K562 (cell line): ENCODE results near the gene MRPS35. TPM values are rescaled to one million over a fixed set of nuclear protein-coding genes. Genes with fewer than 3 reads are reported as not detected.

Experiments
- ATAC-seq: fragments of 200-7000 bp; cut with Tn5 transposase; 3 replicates; pipeline ENCODE4 v1.9.1; 2020; ENCODE audit warnings: moderate library complexity
- BruUV-seq: library from RNA; stranded (reverse); fragments of 400-500 nt; replicated peaks from 2 replicates; lab custom pipeline; 2021; lab: Mats Ljungman, UMichigan
- CTCF ChIA-PET: fragments of 300-600 bp; formaldehyde crosslinking; extraction: SDS; loops from one replicate; lab custom pipeline; 2021; ENCODE audit warnings: low intra/inter-chr PET ratio; lab: Yijun Ruan, JAX
- POLR2A ChIA-PET: fragments of 300-600, 350-650 bp; sonication (Branson Sonifier 250); formaldehyde crosslinking; extraction: SDS; loops from one replicate; lab custom pipeline; 2021; ENCODE audit warnings: antibody characterized with exemption, inconsistent platforms; lab: Yijun Ruan, JAX
- DNase-seq, 4 experiments: peaks; one replicate each; pipeline versions ENCODE4 v3.0.0 to v3.0.0-alpha.2; 2011 to 2018; ENCODE audit warnings: low spot score in 3 of 4, mixed read lengths in 3 of 4; ENCODE audit errors: extremely low read depth in 1 of 4
- FAIRE-seq: peaks from 2 replicates; lab custom pipeline; 2011; peaks lifted over from hg19 to GRCh38; lab: Jason Lieb, UNC
- H2AFZ ChIP-seq: 2 replicates; pipeline ENCODE4 v1.6.0; 2011; ENCODE audit warnings: low read depth, low read length, control low read depth, inconsistent platforms
- H3K27ac ChIP-seq: fragments of 200-600 bp; 3 replicates; pipeline ENCODE4 v1.8.0; 2011; ENCODE audit warnings: low read depth, mild to moderate bottlenecking, control low read depth, inconsistent platforms, low read length, moderate library complexity, mixed read lengths; ENCODE audit errors: extremely low read depth
- H3K27me3 ChIP-seq, 2 experiments: fragments of 300-600 bp in 1 of 2; 2 replicates in 1 of 2; 3 replicates in 1 of 2; pipeline versions ENCODE4 v1.6.0 to v1.8.0; 2011; ENCODE audit warnings: inconsistent platforms in 2 of 2, low read length in 2 of 2, mild to moderate bottlenecking in 1 of 2, mixed read lengths in 1 of 2, moderate library complexity in 1 of 2; ENCODE audit not compliant: control insufficient read depth in 2 of 2, insufficient read depth in 2 of 2
- H3K36me3 ChIP-seq: fragments of 300-600 bp; 3 replicates; pipeline ENCODE4 v1.8.0; 2011; ENCODE audit warnings: mild to moderate bottlenecking, low read length, inconsistent platforms; ENCODE audit not compliant: control insufficient read depth, insufficient read depth
- H3K4me1 ChIP-seq, 2 experiments: fragments of 200-600 bp in 1 of 2; replicated peaks in 1 of 2; 2 replicates in 1 of 2; 3 replicates in 1 of 2; pipeline versions ENCODE4 v1.5.1 to v1.8.0; 2011; ENCODE audit warnings: inconsistent platforms in 2 of 2, low read length in 2 of 2, mild to moderate bottlenecking in 1 of 2, mixed read lengths in 1 of 2, moderate library complexity in 1 of 2; ENCODE audit not compliant: control insufficient read depth in 2 of 2, insufficient read depth in 2 of 2
- H3K4me2 ChIP-seq: 2 replicates; pipeline ENCODE4 v1.6.1; 2011; ENCODE audit warnings: low read length, control low read depth, inconsistent platforms, mixed read lengths; ENCODE audit not compliant: insufficient read depth
- H3K4me3 ChIP-seq: fragments of 200-600 bp; sonication (generic), shearing (Covaris generic); 2 replicates; pipeline ENCODE4 v1.5.1; 2016; ENCODE audit warnings: control low read depth, inconsistent platforms
- H3K79me2 ChIP-seq: fragments of 200-600 bp; 3 replicates; pipeline ENCODE4 v1.8.0; 2011; ENCODE audit warnings: low read length, inconsistent platforms; ENCODE audit not compliant: control insufficient read depth, insufficient read depth
- H3K9ac ChIP-seq, 2 experiments: 2 replicates each; pipeline versions ENCODE4 v1.6.0 to v1.6.1; 2011; ENCODE audit warnings: low read depth in 2 of 2, low read length in 2 of 2, control low read depth in 1 of 2, inconsistent platforms in 1 of 2, mild to moderate bottlenecking in 1 of 2, mixed read lengths in 1 of 2; ENCODE audit not compliant: insufficient read depth in 1 of 2
- H3K9me1 ChIP-seq: one replicate; pipeline ENCODE4 v1.6.0; 2011; ENCODE audit warnings: inconsistent platforms, mild to moderate bottlenecking, low read length, moderate library complexity; ENCODE audit not compliant: control insufficient read depth, insufficient read depth
- H3K9me3 ChIP-seq: replicated peaks from 2 replicates; pipeline ENCODE4 v1.5.1; 2011; ENCODE audit warnings: low read depth, low read length, inconsistent platforms; ENCODE audit not compliant: control insufficient read depth, insufficient read depth
- H4K20me1 ChIP-seq: replicated peaks from 2 replicates; pipeline ENCODE4 v1.6.1; 2011; ENCODE audit warnings: low read length, inconsistent platforms, mixed read lengths; ENCODE audit not compliant: control insufficient read depth, insufficient read depth
- CEBPG ChIP-seq, 3 experiments: fragments of 200-800 bp in 1 of 3; sonication (Bioruptor generic) in 1 of 3; sonication (generic) in 1 of 3; formaldehyde crosslinking in 1 of 3; IDR thresholded peaks in 2 of 3; conservative IDR thresholded peaks in 1 of 3; 2 replicates each; pipeline versions ENCODE4 v1.6.1 to v1.8.0; 2016 to 2022; ENCODE audit warnings: missing compliant biosample characterization in 2 of 3, missing genetic modification characterization in 2 of 3, mild to moderate bottlenecking in 1 of 3, missing genetic modification reagents in 1 of 3
- FOS ChIP-seq: IDR thresholded peaks from 3 replicates; pipeline ENCODE4 v1.6.1; 2011; ENCODE audit not compliant: insufficient read length; ENCODE audit errors: extremely low read depth
- NR2C2 ChIP-seq, 2 experiments: fragments of 200-800 bp in 1 of 2; sonication (Bioruptor generic) in 1 of 2; sonication (generic) in 1 of 2; formaldehyde crosslinking in 1 of 2; IDR thresholded peaks; 2 replicates each; pipeline versions ENCODE4 v1.6.1 to v1.8.0; 2016 to 2022; ENCODE audit warnings: mild to moderate bottlenecking in 1 of 2, missing compliant biosample characterization in 1 of 2, missing genetic modification characterization in 1 of 2, missing genetic modification reagents in 1 of 2
- SUPT5H ChIP-seq: fragments of 450-650 bp; IDR thresholded peaks from 2 replicates; pipeline ENCODE4 v1.6.1; 2016
- TFAM ChIP-seq: fragments of 250-450 bp; sonication (Bioruptor Pico); conservative IDR thresholded peaks from 2 replicates; pipeline ENCODE4 v1.5.0; 2021; ENCODE audit warnings: mild to moderate bottlenecking, moderate library complexity
- ZNF347 ChIP-seq: fragments of 450-650 bp; formaldehyde crosslinking; IDR thresholded peaks from 2 replicates; pipeline ENCODE4 v1.4.0; 2020; ENCODE audit warnings: low read depth, mild to moderate bottlenecking, moderate library complexity
- ZNF589 ChIP-seq: fragments of 200-800 bp; sonication (Bioruptor generic); IDR thresholded peaks from 2 replicates; pipeline ENCODE4 v1.6.1; 2016; ENCODE audit warnings: low read depth, missing genetic modification characterization, missing compliant biosample characterization
- ZNF764 ChIP-seq: fragments of 250-450 bp; sonication (Bioruptor Pico); IDR thresholded peaks from 2 replicates; pipeline ENCODE4 v1.4.0; 2020; ENCODE audit warnings: low read depth, mild to moderate bottlenecking, moderate library complexity
- WGBS: fragments of 100-300 bp; shearing (Covaris generic); methylation state at CpG from one replicate; pipeline ENCODE4 v1.1.6; 2016; ENCODE audit warnings: low coverage, mixed read lengths; ENCODE audit not compliant: insufficient coverage; ENCODE audit errors: missing lambda C conversion rate; 5-methylcytosine and 5-hydroxymethylcytosine counted together
- in situ Hi-C: fragments of 300-500 bp; cut with MboI; formaldehyde crosslinking; loops from 4 replicates; pipeline ENCODE4 v1.15.0; 2018; ENCODE audit warnings: inconsistent platforms, mixed read lengths
- intact Hi-C: fragments of 100-400 bp; cut with micrococcal nuclease; formaldehyde crosslinking; loops from 2 replicates; pipeline ENCODE4 v1.14.2; 2022
- polyA plus RNA-seq, 8 experiments: library from polyadenylated mRNA; depleted of rRNA in 4 of 8; stranded (reverse) in 5 of 8; unstranded in 3 of 8; fragments of >200 nt; fragmentation: Nextera tagmentation in 2 of 8; fragmentation: Illumina TruSeq in 1 of 8; extraction: Ambion mirVana in 2 of 8; extraction: Trizol in 1 of 8; gene quantifications; 2 replicates each; pipeline versions ENCODE4 v1.2.1 to v1.2.3, GENCODE V29; 2011 to 2014; ENCODE audit warnings: inconsistent platforms in 1 of 8, missing spikeins in 1 of 8
- total RNA-seq, 7 experiments: library from RNA; depleted of rRNA in 6 of 7; stranded (reverse); fragments of >200 nt in 6 of 7; fragmentation: Illumina TruSeq in 2 of 7; extraction: Trizol in 2 of 7; gene quantifications; 2 replicates each; pipeline versions ENCODE4 v1.2.1 to v1.2.3, GENCODE V29; 2011 to 2021; ENCODE audit warnings: low replicate concordance in 1 of 7
- TF ChIP-seq, protein P1 (sequence below): fragments of 450-650 bp; IDR thresholded peaks from 2 replicates; pipeline ENCODE4 v1.6.1; 2016; ENCODE audit warnings: antibody characterized with exemption
- TF ChIP-seq, protein P2 (sequence below): sonication (generic); formaldehyde crosslinking; IDR thresholded peaks from 2 replicates; pipeline ENCODE4 v1.8.1; 2023; ENCODE audit warnings: mild to moderate bottlenecking, missing genetic modification reagents
- TF ChIP-seq, protein P3 (sequence below), 2 experiments: fragments of 450-650 bp; IDR thresholded peaks; 2 replicates each; pipeline ENCODE4 v1.6.1; 2016
- TF ChIP-seq, protein P4 (sequence below): fragments of 250-450 bp; sonication (Bioruptor Pico); IDR thresholded peaks from 2 replicates; pipeline ENCODE4 v1.5.0; 2021
- TF ChIP-seq, protein P5 (sequence below): sonication (generic); formaldehyde crosslinking; IDR thresholded peaks from 2 replicates; pipeline ENCODE4 v1.8.1; 2022; ENCODE audit warnings: missing genetic modification reagents

Gene MRPS35
- total and polyA plus RNA-seq, 9 of the 15 experiments (the other 6 are each of a cell fraction or from before 2014, with no cell fraction given) = 79.0 to 183 (median 114) TPM

DNA sequence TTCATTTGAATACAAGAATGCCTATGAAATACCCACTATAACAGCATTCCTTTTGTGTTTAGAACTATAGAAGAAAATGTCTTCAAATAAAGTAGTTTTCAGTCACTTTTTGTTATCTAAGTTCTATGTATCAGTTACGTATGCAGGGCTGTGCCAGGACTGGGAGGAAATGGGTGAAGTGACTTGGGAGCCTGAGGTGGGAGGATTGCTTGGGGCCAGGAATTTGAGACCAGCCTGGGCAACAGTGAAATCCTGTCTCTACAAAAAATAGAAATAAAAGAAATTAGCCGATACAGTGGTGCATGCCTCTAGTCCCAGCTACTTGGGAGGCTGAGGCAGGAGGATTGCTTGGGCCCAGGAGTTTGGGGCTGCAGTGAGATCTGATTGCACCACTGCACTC is 92.3 kb downstream of the MRPS35 start:
- no peak overlapping the region for H3K4me2 ChIP-seq
- no peak overlapping the region for H3K9ac ChIP-seq
- no peak overlapping the region for H3K27ac ChIP-seq
- H3K9me1 ChIP-seq = no peaks in the 10 kb centered on the region
- no peaks in the 10 kb centered on the region for H4K20me1 ChIP-seq
- intact Hi-C loops = no loop called here
- BruUV-seq = no TSS peak
- ChIA-PET POLR2A (interaction anchor here (0.6 kb wide), 1 partner anchor 554 kb away, joined by 3 read pairs; no protein-coding TSS in a partner anchor), CTCF (no interaction called here)
- no peak overlapping the region for H2AFZ ChIP-seq
- FAIRE-seq (no peak), DNase-seq (no peak), ATAC-seq (no peak)
- H3K36me3 ChIP-seq = peaks cover 8% of the 10 kb centered on the region; the same call in 2 of the 3 replicates
- WGBS = 80% methylated on average over 2 of the region's 2 CpGs
- no peaks in the 10 kb centered on the region for H3K79me2 ChIP-seq
- H3K27me3 ChIP-seq = no peaks in the 10 kb centered on the region
- H3K9me3 ChIP-seq = no peaks in the 10 kb centered on the region
- H3K4me1 ChIP-seq = peaks cover 0 to 10% of the 10 kb centered on the region in 2 experiments; a peak in 3 of 5 replicates
- H3K4me3 ChIP-seq = no peak overlapping the region
- in situ Hi-C loops = no loop called here
- no peak for TF ChIP-seq ZNF589 (CRISPR knock-in tag)
- TF ChIP-seq ZNF764 = no peak
- no peak for TF ChIP-seq TFAM (CRISPR knock-in tag)
- TF ChIP-seq, protein P1, sequence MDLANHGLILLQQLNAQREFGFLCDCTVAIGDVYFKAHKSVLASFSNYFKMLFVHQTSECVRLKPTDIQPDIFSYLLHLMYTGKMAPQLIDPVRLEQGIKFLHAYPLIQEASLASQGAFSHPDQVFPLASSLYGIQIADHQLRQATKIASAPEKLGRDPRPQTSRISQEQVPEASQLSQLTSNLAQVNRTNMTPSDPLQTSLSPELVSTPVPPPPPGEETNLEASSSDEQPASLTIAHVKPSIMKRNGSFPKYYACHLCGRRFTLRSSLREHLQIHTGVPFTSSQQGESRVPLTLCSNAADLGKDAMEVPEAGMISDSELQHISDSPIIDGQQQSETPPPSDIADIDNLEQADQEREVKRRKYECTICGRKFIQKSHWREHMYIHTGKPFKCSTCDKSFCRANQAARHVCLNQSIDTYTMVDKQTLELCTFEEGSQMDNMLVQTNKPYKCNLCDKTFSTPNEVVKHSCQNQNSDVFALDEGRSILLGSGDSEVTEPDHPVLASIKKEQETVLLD = no peak
- TF ChIP-seq SUPT5H = no peak
- TF ChIP-seq NR2C2 (CRISPR knock-in tag; IDR thresholded peaks at IDR 0.05) = no peak
- TF ChIP-seq NR2C2 (tag; IDR thresholded peaks at IDR 0.05) = no peak
- TF ChIP-seq CEBPG (CRISPR knock-in tag; IDR thresholded peaks at IDR 0.05) = no peak
- TF ChIP-seq CEBPG (tag; conservative IDR thresholded peaks at IDR 0.05 in 1 of 2, IDR thresholded peaks at IDR 0.05 in 1 of 2) = no peak
- TF ChIP-seq, protein P2, sequence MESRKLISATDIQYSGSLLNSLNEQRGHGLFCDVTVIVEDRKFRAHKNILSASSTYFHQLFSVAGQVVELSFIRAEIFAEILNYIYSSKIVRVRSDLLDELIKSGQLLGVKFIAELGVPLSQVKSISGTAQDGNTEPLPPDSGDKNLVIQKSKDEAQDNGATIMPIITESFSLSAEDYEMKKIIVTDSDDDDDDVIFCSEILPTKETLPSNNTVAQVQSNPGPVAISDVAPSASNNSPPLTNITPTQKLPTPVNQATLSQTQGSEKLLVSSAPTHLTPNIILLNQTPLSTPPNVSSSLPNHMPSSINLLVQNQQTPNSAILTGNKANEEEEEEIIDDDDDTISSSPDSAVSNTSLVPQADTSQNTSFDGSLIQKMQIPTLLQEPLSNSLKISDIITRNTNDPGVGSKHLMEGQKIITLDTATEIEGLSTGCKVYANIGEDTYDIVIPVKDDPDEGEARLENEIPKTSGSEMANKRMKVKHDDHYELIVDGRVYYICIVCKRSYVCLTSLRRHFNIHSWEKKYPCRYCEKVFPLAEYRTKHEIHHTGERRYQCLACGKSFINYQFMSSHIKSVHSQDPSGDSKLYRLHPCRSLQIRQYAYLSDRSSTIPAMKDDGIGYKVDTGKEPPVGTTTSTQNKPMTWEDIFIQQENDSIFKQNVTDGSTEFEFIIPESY (CRISPR knock-in tag) = no peak
- TF ChIP-seq, protein P3, sequence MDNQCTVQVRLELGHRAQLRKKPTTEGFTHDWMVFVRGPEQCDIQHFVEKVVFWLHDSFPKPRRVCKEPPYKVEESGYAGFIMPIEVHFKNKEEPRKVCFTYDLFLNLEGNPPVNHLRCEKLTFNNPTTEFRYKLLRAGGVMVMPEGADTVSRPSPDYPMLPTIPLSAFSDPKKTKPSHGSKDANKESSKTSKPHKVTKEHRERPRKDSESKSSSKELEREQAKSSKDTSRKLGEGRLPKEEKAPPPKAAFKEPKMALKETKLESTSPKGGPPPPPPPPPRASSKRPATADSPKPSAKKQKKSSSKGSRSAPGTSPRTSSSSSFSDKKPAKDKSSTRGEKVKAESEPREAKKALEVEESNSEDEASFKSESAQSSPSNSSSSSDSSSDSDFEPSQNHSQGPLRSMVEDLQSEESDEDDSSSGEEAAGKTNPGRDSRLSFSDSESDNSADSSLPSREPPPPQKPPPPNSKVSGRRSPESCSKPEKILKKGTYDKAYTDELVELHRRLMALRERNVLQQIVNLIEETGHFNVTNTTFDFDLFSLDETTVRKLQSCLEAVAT (IDR thresholded peaks at IDR 0.05) = no peak
- TF ChIP-seq, protein P4, sequence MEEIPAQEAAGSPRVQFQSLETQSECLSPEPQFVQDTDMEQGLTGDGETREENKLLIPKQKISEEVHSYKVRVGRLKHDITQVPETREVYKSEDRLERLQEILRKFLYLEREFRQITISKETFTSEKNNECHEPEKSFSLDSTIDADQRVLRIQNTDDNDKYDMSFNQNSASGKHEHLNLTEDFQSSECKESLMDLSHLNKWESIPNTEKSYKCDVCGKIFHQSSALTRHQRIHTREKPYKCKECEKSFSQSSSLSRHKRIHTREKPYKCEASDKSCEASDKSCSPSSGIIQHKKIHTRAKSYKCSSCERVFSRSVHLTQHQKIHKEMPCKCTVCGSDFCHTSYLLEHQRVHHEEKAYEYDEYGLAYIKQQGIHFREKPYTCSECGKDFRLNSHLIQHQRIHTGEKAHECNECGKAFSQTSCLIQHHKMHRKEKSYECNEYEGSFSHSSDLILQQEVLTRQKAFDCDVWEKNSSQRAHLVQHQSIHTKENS (CRISPR knock-in tag) = no peak
- TF ChIP-seq, protein P5, sequence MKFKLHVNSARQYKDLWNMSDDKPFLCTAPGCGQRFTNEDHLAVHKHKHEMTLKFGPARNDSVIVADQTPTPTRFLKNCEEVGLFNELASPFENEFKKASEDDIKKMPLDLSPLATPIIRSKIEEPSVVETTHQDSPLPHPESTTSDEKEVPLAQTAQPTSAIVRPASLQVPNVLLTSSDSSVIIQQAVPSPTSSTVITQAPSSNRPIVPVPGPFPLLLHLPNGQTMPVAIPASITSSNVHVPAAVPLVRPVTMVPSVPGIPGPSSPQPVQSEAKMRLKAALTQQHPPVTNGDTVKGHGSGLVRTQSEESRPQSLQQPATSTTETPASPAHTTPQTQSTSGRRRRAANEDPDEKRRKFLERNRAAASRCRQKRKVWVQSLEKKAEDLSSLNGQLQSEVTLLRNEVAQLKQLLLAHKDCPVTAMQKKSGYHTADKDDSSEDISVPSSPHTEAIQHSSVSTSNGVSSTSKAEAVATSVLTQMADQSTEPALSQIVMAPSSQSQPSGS (CRISPR knock-in tag) = no peak
- no peak for TF ChIP-seq FOS
- no peak for TF ChIP-seq ZNF347 (CRISPR knock-in tag)
